ENCODE results near the gene BRD9.
"Not testable (repeated sequence)": the region's sequence is repeated elsewhere in the genome, so short reads cannot be mapped to it uniquely, and the experiment has no call there.

Gene BRD9

GRCh38 chr5:842402-843221 lies 50.0 kb downstream of the BRD9 start:
- H3K4me3 ChIP-seq (ENCODE audit: low read depth, low read length); H3K36me3 ChIP-seq; H3K27me3 ChIP-seq; H3K9me3 ChIP-seq; H3K4me1 ChIP-seq: not testable (repeated sequence)
- DNase-seq, result peak; percentile 13

DNA sequence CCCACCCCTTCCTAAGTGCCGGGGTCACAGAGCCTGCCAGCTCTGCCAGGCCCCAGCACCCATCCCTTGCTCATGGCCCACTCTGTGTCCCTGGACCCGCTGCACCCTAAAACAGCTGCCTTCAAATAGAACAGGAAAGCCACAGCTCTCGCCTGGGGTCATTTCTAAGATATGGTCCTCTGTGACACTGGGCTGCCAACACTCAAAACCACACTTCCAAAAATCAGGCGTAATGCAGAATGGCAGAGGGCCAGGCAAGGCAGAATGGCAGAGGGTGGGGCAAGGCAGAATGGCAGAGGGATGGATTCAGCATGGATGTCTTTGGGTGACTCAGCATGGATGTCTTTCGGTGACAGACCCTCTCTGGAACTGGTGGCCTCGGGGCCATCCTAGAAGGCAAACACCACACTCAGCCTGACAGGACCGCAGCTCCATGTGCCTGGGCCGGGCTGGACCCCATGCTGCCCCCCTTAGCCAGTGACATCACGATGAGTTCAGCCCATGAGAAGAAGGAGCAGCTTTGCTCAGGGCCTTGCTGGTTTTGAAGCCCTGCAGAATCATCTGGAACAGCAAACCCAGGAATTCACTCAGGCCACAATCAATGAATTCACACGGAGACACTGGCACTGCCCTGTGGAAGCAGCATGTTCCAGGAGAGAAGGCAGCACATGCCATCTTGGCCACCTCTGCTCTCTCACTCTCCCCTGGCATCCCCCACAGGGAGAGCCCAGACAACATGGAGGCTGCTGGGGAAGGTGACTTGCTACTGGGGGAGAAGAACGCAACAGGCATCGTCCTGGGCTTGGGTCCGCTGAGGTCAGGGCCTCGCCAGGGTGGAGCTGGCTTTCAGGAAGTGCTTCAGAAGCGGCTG lies 50.8 kb downstream of the BRD9 start:
- not testable (repeated sequence) for H3K27me3 ChIP-seq

GRCh38 chr5:840974-841435 lies 51.6 kb downstream of the BRD9 start:
- not testable (repeated sequence) for H3K36me3 ChIP-seq; H3K9me3 ChIP-seq; DNase-seq; H3K4me3 ChIP-seq (ENCODE audit: low read depth, low read length); H3K27me3 ChIP-seq; H3K4me1 ChIP-seq

More for the DNA sequence above, 50.8 kb downstream of the BRD9 start:
- not testable (repeated sequence) for H3K9me3 ChIP-seq; H3K4me1 ChIP-seq; H3K36me3 ChIP-seq; H3K4me3 ChIP-seq (ENCODE audit: low read depth, low read length)
- DNase-seq, result peak; percentile 8

- H3K9me3 ChIP-seq; H3K4me1 ChIP-seq; H3K27me3 ChIP-seq; H3K36me3 ChIP-seq; H3K4me3 ChIP-seq (ENCODE audit: low read depth, low read length): not testable (repeated sequence)
- DNase-seq, result peak; percentile 15
Measured at GRCh38 chr5:840118-840973, 52.3 kb downstream of the BRD9 start.

DNA sequence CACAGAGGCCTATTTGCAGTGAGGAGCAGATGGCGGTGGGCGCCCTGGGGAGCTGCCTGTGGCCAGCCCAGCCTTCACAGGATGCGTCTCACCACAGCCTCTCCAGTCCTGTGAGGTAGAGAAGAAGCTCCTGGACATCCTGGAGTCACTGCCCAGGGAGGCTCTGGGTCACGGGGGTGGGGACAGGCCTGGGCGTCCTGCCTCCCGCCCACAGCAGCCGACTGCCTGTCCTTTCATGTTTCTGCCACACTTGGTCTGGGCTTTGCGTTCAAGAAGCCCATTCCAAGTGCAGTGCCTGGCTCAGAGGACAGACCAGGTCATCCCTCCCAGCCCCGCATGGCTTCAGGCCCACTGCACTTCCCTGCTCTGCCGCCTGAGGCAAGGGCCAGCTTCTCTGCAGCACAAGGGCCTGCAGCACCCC lies 54.2 kb downstream of the BRD9 start:
- H3K4me1 ChIP-seq; H3K27me3 ChIP-seq; H3K4me3 ChIP-seq (ENCODE audit: low read depth, low read length); H3K36me3 ChIP-seq; H3K9me3 ChIP-seq: not testable (repeated sequence)
- DNase-seq, result peak; percentile 40

GRCh38 chr5:837621-838121 lies 54.9 kb downstream of the BRD9 start:
- H3K36me3 ChIP-seq, result not testable (repeated sequence)

DNA sequence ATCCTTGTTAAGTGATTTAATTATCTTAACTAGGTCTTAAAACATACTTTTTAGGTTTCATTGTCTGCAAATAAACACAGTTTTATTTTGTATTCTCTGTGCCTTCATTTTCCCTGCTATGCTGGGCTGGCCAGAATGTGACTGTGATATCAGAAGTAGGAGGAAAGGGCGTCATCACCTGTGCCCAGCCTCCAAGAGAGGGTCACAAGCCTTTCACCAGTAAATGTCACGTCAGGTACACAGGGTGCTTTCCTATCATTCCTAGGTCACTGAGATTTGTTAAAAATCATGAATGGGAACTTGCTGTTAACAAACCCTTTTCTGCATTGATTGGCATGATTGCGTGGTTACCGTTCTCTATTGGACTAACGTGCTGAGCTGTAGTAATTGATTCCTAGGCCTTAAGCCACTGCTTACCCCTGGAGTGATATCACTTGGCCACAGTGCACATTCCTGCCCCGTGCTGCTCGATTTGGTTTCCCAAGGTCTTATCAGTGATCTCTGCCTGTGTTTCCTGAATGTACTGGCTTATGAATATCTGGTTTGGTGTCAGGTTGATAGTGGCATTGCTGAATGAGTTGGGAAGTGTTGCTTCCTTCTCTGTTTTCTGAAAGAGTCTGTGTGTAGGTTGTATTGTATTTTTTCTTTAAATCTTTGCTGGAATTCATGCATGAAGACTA lies 56.5 kb downstream of the BRD9 start:
- not testable (repeated sequence) for H3K9me3 ChIP-seq, DNase-seq

More at GRCh38 chr5:837621-838121, 54.9 kb downstream of the BRD9 start:
- H3K4me1 ChIP-seq; H3K9me3 ChIP-seq; DNase-seq; H3K4me3 ChIP-seq (ENCODE audit: low read depth, low read length); H3K27me3 ChIP-seq: not testable (repeated sequence)

GRCh38 chr5:834013-834412 lies 58.6 kb downstream of the BRD9 start:
- not testable (repeated sequence) for DNase-seq; H3K4me1 ChIP-seq; H3K27me3 ChIP-seq; H3K36me3 ChIP-seq; H3K9me3 ChIP-seq; H3K4me3 ChIP-seq (ENCODE audit: low read depth, low read length)

More for the DNA sequence above, 56.5 kb downstream of the BRD9 start:
- H3K4me3 ChIP-seq (ENCODE audit: low read depth, low read length); H3K27me3 ChIP-seq; H3K36me3 ChIP-seq; H3K4me1 ChIP-seq: not testable (repeated sequence)

DNA sequence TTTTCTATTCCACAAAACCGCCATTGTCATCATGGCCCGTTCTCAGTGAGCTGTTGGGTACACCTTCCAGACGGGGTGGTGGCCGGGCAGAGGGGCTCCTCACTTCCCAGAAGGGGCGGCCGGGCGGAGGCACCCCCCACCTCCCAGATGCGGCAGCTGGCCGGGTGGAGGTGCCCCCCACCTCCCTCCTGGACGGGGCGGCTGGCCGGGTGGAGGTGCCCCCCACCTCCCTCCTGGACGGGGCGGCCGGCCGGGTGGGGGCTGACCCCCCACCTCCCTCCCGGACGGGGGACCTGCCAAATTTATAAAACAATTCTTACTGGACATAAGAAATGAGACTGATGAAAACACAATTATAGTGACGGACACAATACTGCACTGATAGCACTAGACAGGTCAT lies 64.4 kb downstream of the BRD9 start:
- H3K36me3 ChIP-seq; H3K9me3 ChIP-seq; H3K4me1 ChIP-seq; DNase-seq; H3K27me3 ChIP-seq; H3K4me3 ChIP-seq (ENCODE audit: low read depth, low read length): not testable (repeated sequence)

GRCh38 chr5:825544-825943 lies 67.1 kb downstream of the BRD9 start:
- H3K4me3 ChIP-seq (ENCODE audit: low read depth, low read length); H3K36me3 ChIP-seq; H3K27me3 ChIP-seq; H3K9me3 ChIP-seq; DNase-seq; H3K4me1 ChIP-seq: not testable (repeated sequence)

Measured in BE2C (cell line).